HepG2 (cell line): ENCODE data around the gene TSGA10. TPM values are rescaled to one million over a fixed set of nuclear protein-coding genes. Genes with fewer than 3 reads are reported as not detected.

Experiments
- ATAC-seq: fragments of 200-7000 bp; cut with Tn5 transposase; 3 replicates; pipeline ENCODE4 v1.9.1; 2020; ENCODE audit warnings: mild to moderate bottlenecking, moderate library complexity
- BruUV-seq: library from RNA; stranded (reverse); fragments of 400-500 nt; replicated peaks from 2 replicates; lab custom pipeline; 2021; lab: Mats Ljungman, UMichigan
- CTCF ChIA-PET: fragments of 300-600 bp; formaldehyde crosslinking; extraction: SDS; loops from one replicate; lab custom pipeline; 2021; ENCODE audit warnings: low total read pairs, inconsistent platforms, low intra/inter-chr PET ratio; lab: Yijun Ruan, JAX
- POLR2A ChIA-PET: fragments of 350-600 bp; sonication (Branson Sonifier 250); formaldehyde crosslinking; loops from one replicate; lab custom pipeline; 2020; ENCODE audit warnings: antibody characterized with exemption, inconsistent platforms; lab: Yijun Ruan, JAX
- DNase-seq: peaks from one replicate; pipeline ENCODE4 v3.0.0-alpha.2; 2015; ENCODE audit warnings: low spot score
- FAIRE-seq: peaks from 3 replicates; lab custom pipeline; 2011; peaks lifted over from hg19 to GRCh38; lab: Jason Lieb, UNC
- H2AFZ ChIP-seq: one replicate; pipeline ENCODE4 v1.6.1; 2011; ENCODE audit warnings: low read length, inconsistent platforms
- H3K27ac ChIP-seq: fragments of 300-600 bp; 3 replicates; pipeline ENCODE4 v1.8.0; 2011; ENCODE audit warnings: mixed run types, mild to moderate bottlenecking, mixed read lengths, low read length, inconsistent platforms; ENCODE audit not compliant: insufficient read depth; ENCODE audit errors: extremely low read length
- H3K27me3 ChIP-seq, 2 experiments: fragments of 200-600 bp in 1 of 2; 2 replicates in 1 of 2; 3 replicates in 1 of 2; pipeline versions ENCODE4 v1.6.0 to v1.8.0; 2011; ENCODE audit warnings: low read length in 2 of 2, mild to moderate bottlenecking in 2 of 2, moderate library complexity in 2 of 2, inconsistent platforms in 1 of 2; ENCODE audit not compliant: insufficient read depth in 2 of 2, control insufficient read depth in 1 of 2
- H3K36me3 ChIP-seq, 2 experiments: fragments of 200-600 bp in 1 of 2; replicated peaks in 1 of 2; 2 replicates in 1 of 2; 3 replicates in 1 of 2; pipeline versions ENCODE4 v1.5.1 to v1.8.0; 2011; ENCODE audit warnings: low read length in 2 of 2, inconsistent platforms in 1 of 2; ENCODE audit not compliant: insufficient read depth in 2 of 2, control insufficient read depth in 1 of 2
- H3K4me1 ChIP-seq: 2 replicates; pipeline ENCODE4 v1.5.1; 2012; ENCODE audit warnings: low read length, inconsistent platforms; ENCODE audit not compliant: insufficient read depth
- H3K4me2 ChIP-seq: 2 replicates; pipeline ENCODE4 v1.6.0; 2011; ENCODE audit warnings: low read depth, low read length, inconsistent platforms
- H3K4me3 ChIP-seq, 3 experiments: fragments of 200-600 bp in 1 of 3; sonication (generic), shearing (Covaris generic) in 1 of 3; replicated peaks in 1 of 3; 2 replicates each; pipeline ENCODE4 v1.5.1; 2011 to 2016; ENCODE audit warnings: low read length in 3 of 3, inconsistent platforms in 2 of 3, low read depth in 2 of 3, mild to moderate bottlenecking in 2 of 3, control low read depth in 1 of 3, mixed read lengths in 1 of 3; ENCODE audit not compliant: insufficient read depth in 1 of 3
- H3K79me2 ChIP-seq: one replicate; pipeline ENCODE4 v1.6.1; 2011; ENCODE audit warnings: low read length, inconsistent platforms; ENCODE audit not compliant: insufficient read depth
- H3K9ac ChIP-seq: 2 replicates; pipeline ENCODE4 v1.6.0; 2011; ENCODE audit warnings: mild to moderate bottlenecking, low read depth, low read length, inconsistent platforms; ENCODE audit not compliant: insufficient read depth
- H3K9me3 ChIP-seq: 2 replicates; pipeline ENCODE4 v1.5.1; 2012; ENCODE audit warnings: mild to moderate bottlenecking, low read length
- H4K20me1 ChIP-seq: 2 replicates; pipeline ENCODE4 v1.6.0; 2011; ENCODE audit warnings: inconsistent platforms, mild to moderate bottlenecking, low read length, moderate library complexity; ENCODE audit not compliant: insufficient read depth
- GLMP ChIP-seq: sonication (generic); formaldehyde crosslinking; IDR thresholded peaks from 2 replicates; pipeline ENCODE4 v1.9.0; 2021; ENCODE audit warnings: missing genetic modification reagents, mild to moderate bottlenecking, borderline replicate concordance
- NFYB ChIP-seq: sonication (generic); formaldehyde crosslinking; IDR thresholded peaks from 2 replicates; pipeline ENCODE4 v1.4.0; 2020; ENCODE audit warnings: missing genetic modification reagents
- NPAS2 ChIP-seq: sonication (generic); formaldehyde crosslinking; IDR thresholded peaks from 2 replicates; pipeline ENCODE4 v1.8.0; 2022; ENCODE audit warnings: mild to moderate bottlenecking, missing genetic modification reagents, borderline replicate concordance
- ONECUT2 ChIP-seq: sonication (generic); formaldehyde crosslinking; IDR thresholded peaks from 2 replicates; pipeline ENCODE4 v1.4.0; 2020; ENCODE audit warnings: missing genetic modification reagents
- PAX8 ChIP-seq: sonication (generic); formaldehyde crosslinking; IDR thresholded peaks from 2 replicates; pipeline ENCODE4 v1.8.0; 2022; ENCODE audit warnings: mild to moderate bottlenecking, missing genetic modification reagents, borderline replicate concordance
- SMARCE1 ChIP-seq: fragments of 450-650 bp; IDR thresholded peaks from 2 replicates; pipeline ENCODE4 v1.6.1; 2017; ENCODE audit warnings: borderline replicate concordance
- SP4 ChIP-seq: sonication (generic); formaldehyde crosslinking; IDR thresholded peaks from 2 replicates; pipeline ENCODE4 v1.8.1; 2023; ENCODE audit warnings: mild to moderate bottlenecking, missing genetic modification reagents
- STAT5B ChIP-seq: sonication (generic); formaldehyde crosslinking; IDR thresholded peaks from 2 replicates; pipeline ENCODE4 v1.4.0; 2020; ENCODE audit warnings: missing genetic modification reagents
- THAP9 ChIP-seq: sonication (generic); formaldehyde crosslinking; IDR thresholded peaks from 2 replicates; pipeline ENCODE4; 2020; ENCODE audit warnings: missing genetic modification reagents, mild to moderate bottlenecking, borderline replicate concordance
- ZBTB42 ChIP-seq: sonication (generic); formaldehyde crosslinking; IDR thresholded peaks from 2 replicates; pipeline ENCODE4 v1.5.0; 2020; ENCODE audit warnings: mild to moderate bottlenecking, missing genetic modification reagents
- ZC3H13 ChIP-seq: sonication (generic); formaldehyde crosslinking; IDR thresholded peaks from 2 replicates; pipeline ENCODE4 v1.8.1; 2023; ENCODE audit warnings: mild to moderate bottlenecking, missing genetic modification reagents, moderate library complexity
- ZNF501 ChIP-seq: sonication (generic); formaldehyde crosslinking; IDR thresholded peaks from 2 replicates; pipeline ENCODE4 v1.5.1; 2020; ENCODE audit warnings: mild to moderate bottlenecking, moderate library complexity, missing genetic modification reagents
- ZNF546 ChIP-seq: sonication (generic); formaldehyde crosslinking; conservative IDR thresholded peaks from 2 replicates; pipeline ENCODE4 v1.8.1; 2023; ENCODE audit warnings: mild to moderate bottlenecking, missing genetic modification reagents
- ZNF777 ChIP-seq: sonication (generic); formaldehyde crosslinking; IDR thresholded peaks from 2 replicates; pipeline ENCODE4 v1.4.0; 2020; ENCODE audit warnings: missing genetic modification reagents
- ZNF883 ChIP-seq: sonication (generic); formaldehyde crosslinking; IDR thresholded peaks from 2 replicates; pipeline ENCODE4 v1.5.1; 2020; ENCODE audit warnings: mild to moderate bottlenecking, missing genetic modification reagents; ENCODE audit errors: not compliant biosample characterization
- WGBS: methylation state at CpG from one replicate; pipeline ENCODE4 v1.1.6; 2017; ENCODE audit warnings: low lambda C conversion rate; 5-methylcytosine and 5-hydroxymethylcytosine counted together
- in situ Hi-C: cut with HindIII; loops from 2 replicates; pipeline ENCODE4 v1.10.0; 2017; ENCODE audit warnings: low pct_unique_long_range_greater_than_20kb; ENCODE audit not compliant: extremely low pct_ligation_motif_present
- intact Hi-C: fragments of 100-400 bp; cut with micrococcal nuclease; formaldehyde crosslinking; loops from one replicate; pipeline ENCODE4 v1.10.0; 2022; ENCODE audit not compliant: unreplicated experiment
- polyA plus RNA-seq, 8 experiments: library from polyadenylated mRNA; depleted of rRNA in 3 of 8; stranded (reverse) in 7 of 8; unstranded in 1 of 8; fragments of >200 nt; fragmentation: Illumina TruSeq in 4 of 8; extraction: Trizol in 4 of 8; gene quantifications; 2 replicates each; pipeline versions ENCODE4 v1.2.1 to v1.2.3, GENCODE V29; 2011 to 2016; ENCODE audit warnings: low read depth in 4 of 8, missing spikeins in 1 of 8, mixed read lengths in 1 of 8; ENCODE audit not compliant: insufficient read depth in 1 of 8
- total RNA-seq, 5 experiments: library from RNA; depleted of rRNA; stranded (reverse); fragments of >200 nt; fragmentation: Illumina TruSeq; extraction: Trizol; gene quantifications; 2 replicates each; pipeline ENCODE4 v1.2.3, GENCODE V29; 2016; ENCODE audit warnings: low read depth in 1 of 5
- TF ChIP-seq, protein P1 (sequence below): sonication (generic); formaldehyde crosslinking; IDR thresholded peaks from 2 replicates; pipeline ENCODE4 v1.8.1; 2023; ENCODE audit warnings: mild to moderate bottlenecking, missing genetic modification reagents
- TF ChIP-seq, protein P2 (sequence below): sonication (generic); formaldehyde crosslinking; IDR thresholded peaks from 2 replicates; pipeline ENCODE4 v1.5.1; 2020; ENCODE audit warnings: missing genetic modification reagents, mild to moderate bottlenecking, borderline replicate concordance

Gene TSGA10
- total and polyA plus RNA-seq, 2 of the 13 experiments (the other 11 are each of a cell fraction or from before 2014, with no cell fraction given) = 4.7 to 13.1 TPM

DNA sequence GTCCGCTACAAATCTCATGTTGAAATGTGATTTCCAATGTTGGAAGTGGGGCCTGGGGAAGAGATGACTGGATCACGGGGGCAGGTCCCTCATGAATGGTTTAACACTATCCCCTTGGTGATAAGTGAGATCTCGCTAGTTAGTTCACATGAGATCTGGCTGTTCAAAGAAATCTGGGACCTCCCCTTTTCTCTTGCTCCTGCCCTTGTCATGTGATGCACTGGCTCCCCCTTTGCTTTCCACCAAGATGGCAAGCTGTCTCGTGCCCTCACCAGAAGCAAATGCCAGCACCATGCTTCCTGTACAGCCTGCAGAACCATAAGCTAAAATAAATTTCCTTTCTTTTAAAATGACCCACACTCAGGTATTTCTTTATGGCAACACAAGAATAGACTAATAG, 70.5 kb downstream of the TSGA10 start:
- CTCF ChIA-PET = no interaction called here
- Histone ChIP-seq H3K4me3 (no peak overlapping the region), H3K9ac (no peak overlapping the region), H3K36me3 (no peaks in the 10 kb centered on the region), H4K20me1 (no peaks in the 10 kb centered on the region), H3K79me2 (no peaks in the 10 kb centered on the region), H3K9me3 (no peaks in the 10 kb centered on the region), H3K27me3 (no peaks in the 10 kb centered on the region), H2AFZ (no peak overlapping the region), H3K4me2 (no peak overlapping the region), H3K4me1 (no peaks in the 10 kb centered on the region), H3K27ac (no peak overlapping the region)
- ATAC-seq (no peak), DNase-seq (no peak), FAIRE-seq (no peak)
- intact Hi-C loops = no loop called here
- 27% methylated on average over 4 of the region's 4 CpGs for WGBS
- no peak for TF ChIP-seq NFYB
- TF ChIP-seq ZNF501 (CRISPR knock-in tag) = no peak
- TF ChIP-seq ZNF777 (CRISPR knock-in tag) = no peak
- TF ChIP-seq ZC3H13 (CRISPR knock-in tag) = no peak
- TF ChIP-seq PAX8 = no peak
- TF ChIP-seq NPAS2 (CRISPR knock-in tag) = no peak
- TF ChIP-seq GLMP (CRISPR knock-in tag) = no peak
- TF ChIP-seq ONECUT2 (CRISPR knock-in tag) = no peak
- no peak for TF ChIP-seq ZBTB42 (CRISPR knock-in tag)
- TF ChIP-seq THAP9 (CRISPR knock-in tag) = no peak
- TF ChIP-seq, protein P1, sequence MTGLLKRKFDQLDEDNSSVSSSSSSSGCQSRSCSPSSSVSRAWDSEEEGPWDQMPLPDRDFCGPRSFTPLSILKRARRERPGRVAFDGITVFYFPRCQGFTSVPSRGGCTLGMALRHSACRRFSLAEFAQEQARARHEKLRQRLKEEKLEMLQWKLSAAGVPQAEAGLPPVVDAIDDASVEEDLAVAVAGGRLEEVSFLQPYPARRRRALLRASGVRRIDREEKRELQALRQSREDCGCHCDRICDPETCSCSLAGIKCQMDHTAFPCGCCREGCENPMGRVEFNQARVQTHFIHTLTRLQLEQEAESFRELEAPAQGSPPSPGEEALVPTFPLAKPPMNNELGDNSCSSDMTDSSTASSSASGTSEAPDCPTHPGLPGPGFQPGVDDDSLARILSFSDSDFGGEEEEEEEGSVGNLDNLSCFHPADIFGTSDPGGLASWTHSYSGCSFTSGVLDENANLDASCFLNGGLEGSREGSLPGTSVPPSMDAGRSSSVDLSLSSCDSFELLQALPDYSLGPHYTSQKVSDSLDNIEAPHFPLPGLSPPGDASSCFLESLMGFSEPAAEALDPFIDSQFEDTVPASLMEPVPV (CRISPR knock-in tag) = no peak
- TF ChIP-seq SMARCE1 = no peak
- no peak for TF ChIP-seq ZNF883 (CRISPR knock-in tag)
- no peak for TF ChIP-seq SP4 (CRISPR knock-in tag)
- TF ChIP-seq, protein P2, sequence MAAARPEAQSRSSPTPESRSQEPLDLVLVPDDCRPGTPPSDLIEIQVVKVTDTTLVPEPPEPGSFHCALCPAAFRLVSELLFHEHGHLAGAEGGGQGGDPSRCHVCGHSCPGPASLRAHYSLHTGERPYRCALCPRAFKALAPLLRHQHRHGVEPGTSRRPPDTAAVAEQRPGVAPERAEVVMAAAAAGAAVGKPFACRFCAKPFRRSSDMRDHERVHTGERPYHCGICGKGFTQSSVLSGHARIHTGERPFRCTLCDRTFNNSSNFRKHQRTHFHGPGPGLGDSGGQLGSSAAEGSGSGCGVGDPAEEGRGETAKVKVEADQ (CRISPR knock-in tag) = no peak
- TF ChIP-seq STAT5B (CRISPR knock-in tag) = no peak
- no peak for TF ChIP-seq ZNF546 (CRISPR knock-in tag)
- in situ Hi-C loops = no loop called here
- POLR2A ChIA-PET = no interaction called here
- no TSS peak for BruUV-seq
